ENCODE results near the gene NR1H4.
"Not testable (repeated sequence)": the region's sequence is repeated elsewhere in the genome, so short reads cannot be mapped to it uniquely, and the experiment has no call there.

GRCh38 chr12:100559261-100559660, 85.6 kb downstream of the NR1H4 start:
- TF ChIP-seq NR2F2 (IDR thresholded peaks at IDR 0.05); CTCF (IDR thresholded peaks at IDR 0.05; ENCODE audit: low read depth, low read length, missing input control); FOXA1 (IDR thresholded peaks at IDR 0.05); ATF3 (IDR thresholded peaks at IDR 0.05); YY1 (IDR thresholded peaks at IDR 0.05); TAF1 (conservative IDR thresholded peaks at IDR 0.05); JUND (IDR thresholded peaks at IDR 0.05); EGR1 (IDR thresholded peaks at IDR 0.05; ENCODE audit: low read depth in 2 of 2); RAD21 (IDR thresholded peaks at IDR 0.05); MAX (IDR thresholded peaks at IDR 0.05): not testable (repeated sequence)
